ENCODE measurements around the gene AP1S3. TPM values are rescaled to one million over a fixed set of nuclear protein-coding genes. Genes with fewer than 3 reads are reported as not detected.
"Not testable (repeated sequence)": the region's sequence is repeated elsewhere in the genome, so short reads cannot be mapped to it uniquely, and the experiment has no call there.

Gene AP1S3
- total RNA-seq, 2 donors from 2014 or later = 2.0 to 8.3 TPM

- Histone ChIP-seq H3K4me1 (no peaks in the 10 kb centered on the region), H3K4me3 (no peak overlapping the region), H3K27me3 (no peaks in the 10 kb centered on the region), H3K9me3 (no peaks in the 10 kb centered on the region), H3K36me3 (replicated peaks in 1 of 2; ENCODE audit: insufficient read depth in 1 of 2, low read depth in 2 of 2) (no peaks in the 10 kb centered on the region), H3K27ac (no peak overlapping the region)
- DNase-seq (no peak), ATAC-seq (no peak)
- intact Hi-C loops (cut with DNase I) = no loop called here
- TF ChIP-seq POLR2A (IDR thresholded peaks at IDR 0.05) (no peak), CTCF (IDR thresholded peaks at IDR 0.05) (no peak)
- whole genome bisulfite sequencing, 2 donors = 88 to 95% methylated on average over 6 of the region's 6 CpGs
Observed at GRCh38 chr2:223789423-223789822, 48.0 kb downstream of the AP1S3 start.

- DNase-seq (no peak), ATAC-seq (no peak)
- no peak for TF ChIP-seq POLR2A (IDR thresholded peaks at IDR 0.05)
- TF ChIP-seq CTCF (IDR thresholded peaks at IDR 0.05) = no peak
- Histone ChIP-seq H3K4me3 (no peak overlapping the region), H3K27ac (no peak overlapping the region), H3K36me3 (replicated peaks in 1 of 2; ENCODE audit: insufficient read depth in 1 of 2, low read depth in 2 of 2) (no peaks in the 10 kb centered on the region), H3K4me1 (no peaks in the 10 kb centered on the region), H3K9me3 (no peaks in the 10 kb centered on the region), H3K27me3 (no peaks in the 10 kb centered on the region)
- intact Hi-C loops (cut with DNase I) = no loop called here
Observed at GRCh38 chr2:223788826-223789225, 48.6 kb downstream of the AP1S3 start.

- H3K9me3 ChIP-seq; H3K36me3 ChIP-seq (replicated peaks in 1 of 2; ENCODE audit: insufficient read depth in 1 of 2, low read depth in 2 of 2); DNase-seq; H3K4me1 ChIP-seq; H3K27me3 ChIP-seq; ATAC-seq; intact Hi-C loops (cut with DNase I); H3K27ac ChIP-seq; H3K4me3 ChIP-seq: not testable (repeated sequence)
- WGBS, 2 donors = 90 to 96% methylated on average over 3 to 10 of the region's 10 CpGs
Observed at GRCh38 chr2:223788106-223788505, 49.3 kb downstream of the AP1S3 start.

GRCh38 chr2:223787358-223787757, 50.0 kb downstream of the AP1S3 start:
- Histone ChIP-seq H3K4me1 (no peaks in the 10 kb centered on the region), H3K27ac (no peak overlapping the region), H3K9me3 (no peaks in the 10 kb centered on the region), H3K27me3 (no peaks in the 10 kb centered on the region), H3K36me3 (replicated peaks in 1 of 2; ENCODE audit: insufficient read depth in 1 of 2, low read depth in 2 of 2) (no peaks in the 10 kb centered on the region), H3K4me3 (no peak overlapping the region)
- TF ChIP-seq POLR2A (IDR thresholded peaks at IDR 0.05) (no peak), CTCF (IDR thresholded peaks at IDR 0.05) (no peak)
- ATAC-seq (no peak), DNase-seq (no peak)
- intact Hi-C loops (cut with DNase I) = no loop called here
- WGBS, 2 donors = 92 to 97% methylated on average over 2 of the region's 2 CpGs

GRCh38 chr2:223786943-223787342, 50.4 kb downstream of the AP1S3 start:
- no peak for TF ChIP-seq CTCF (IDR thresholded peaks at IDR 0.05)
- no peak for TF ChIP-seq POLR2A (IDR thresholded peaks at IDR 0.05)
- Histone ChIP-seq H3K27ac (no peak overlapping the region), H3K4me3 (no peak overlapping the region), H3K4me1 (no peaks in the 10 kb centered on the region), H3K36me3 (replicated peaks in 1 of 2; ENCODE audit: insufficient read depth in 1 of 2, low read depth in 2 of 2) (no peaks in the 10 kb centered on the region), H3K27me3 (no peaks in the 10 kb centered on the region), H3K9me3 (no peaks in the 10 kb centered on the region)
- ATAC-seq (no peak), DNase-seq (no peak)
- intact Hi-C loops (cut with DNase I) = no loop called here
- WGBS, 2 donors = 92 to 95% methylated on average over 4 of the region's 4 CpGs
